GM12878 (cell line): ENCODE measurements around the gene TGM5.

Source experiments
- CHD2 ChIP-seq: IDR thresholded peaks from 2 replicates; pipeline ENCODE4 v1.6.1; 2011; ENCODE audit warnings: low read depth, low read length, improper control_type of control experiment, borderline replicate concordance
- MXI1 ChIP-seq: fragments of 150-350 bp; IDR thresholded peaks from 2 replicates; pipeline ENCODE4 v1.6.1; 2011; ENCODE audit warnings: low read depth, mild to moderate bottlenecking, inconsistent platforms, low read length, improper control_type of control experiment
- SRF ChIP-seq, 2 experiments: IDR thresholded peaks; 2 replicates each; pipeline ENCODE4 v1.6.1; 2011; ENCODE audit warnings: low read depth in 2 of 2, low read length in 2 of 2, mild to moderate bottlenecking in 1 of 2, moderate library complexity in 1 of 2
- TF ChIP-seq, protein P1 (sequence below), 3 experiments: IDR thresholded peaks in 2 of 3; conservative IDR thresholded peaks in 1 of 3; 2 replicates each; pipeline ENCODE4 v1.5.1; 2011; ENCODE audit warnings: low read depth in 3 of 3, low read length in 3 of 3, mild to moderate bottlenecking in 3 of 3, control low read depth in 2 of 3, moderate library complexity in 2 of 3, inconsistent platforms in 1 of 3, mixed read lengths in 1 of 3; ENCODE audit not compliant: control insufficient read depth in 2 of 3, insufficient read depth in 1 of 3; ENCODE audit errors: extremely low read depth in 1 of 3
- TF ChIP-seq, protein P2 (sequence below): IDR thresholded peaks from 2 replicates; pipeline ENCODE4 v1.6.1; 2012; ENCODE audit warnings: low read depth, low read length, improper control_type of control experiment
- TF ChIP-seq, protein P3 (sequence below): IDR thresholded peaks from 2 replicates; pipeline ENCODE4 v1.6.1; 2012; ENCODE audit warnings: low read depth, low read length, improper control_type of control experiment
- TF ChIP-seq, protein P4 (sequence below): IDR thresholded peaks from 2 replicates; pipeline ENCODE4 v1.6.1; 2012; ENCODE audit warnings: mild to moderate bottlenecking, low read depth, low read length
- TF ChIP-seq, protein P5 (sequence below): IDR thresholded peaks from 2 replicates; pipeline ENCODE4 v1.6.1; 2011; ENCODE audit warnings: borderline replicate concordance, low read depth, mild to moderate bottlenecking, moderate library complexity, mixed read lengths, low read length; ENCODE audit not compliant: insufficient read depth; ENCODE audit errors: extremely low read length

DNA sequence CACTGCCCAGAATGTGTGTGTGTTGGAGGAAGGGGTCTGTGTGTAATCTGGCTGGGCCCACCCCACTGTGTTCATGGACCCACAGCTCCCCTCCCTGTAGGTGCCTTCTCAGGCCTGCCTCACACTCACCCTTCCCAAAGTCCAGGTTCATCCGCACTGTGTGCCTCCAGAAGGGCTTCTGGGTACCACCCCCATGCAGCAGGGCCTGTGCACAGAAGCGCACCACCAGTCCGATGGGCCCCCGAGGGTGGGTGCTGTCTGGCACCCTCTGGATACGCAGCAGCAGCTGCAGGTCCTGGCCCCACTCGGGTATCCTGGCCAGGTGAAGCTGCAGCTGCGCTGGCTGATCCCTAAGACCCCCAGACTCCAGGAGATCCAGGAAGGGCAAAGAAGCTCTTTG, 12.8 kb upstream of the TGM5 start:
- TF ChIP-seq, protein P1, sequence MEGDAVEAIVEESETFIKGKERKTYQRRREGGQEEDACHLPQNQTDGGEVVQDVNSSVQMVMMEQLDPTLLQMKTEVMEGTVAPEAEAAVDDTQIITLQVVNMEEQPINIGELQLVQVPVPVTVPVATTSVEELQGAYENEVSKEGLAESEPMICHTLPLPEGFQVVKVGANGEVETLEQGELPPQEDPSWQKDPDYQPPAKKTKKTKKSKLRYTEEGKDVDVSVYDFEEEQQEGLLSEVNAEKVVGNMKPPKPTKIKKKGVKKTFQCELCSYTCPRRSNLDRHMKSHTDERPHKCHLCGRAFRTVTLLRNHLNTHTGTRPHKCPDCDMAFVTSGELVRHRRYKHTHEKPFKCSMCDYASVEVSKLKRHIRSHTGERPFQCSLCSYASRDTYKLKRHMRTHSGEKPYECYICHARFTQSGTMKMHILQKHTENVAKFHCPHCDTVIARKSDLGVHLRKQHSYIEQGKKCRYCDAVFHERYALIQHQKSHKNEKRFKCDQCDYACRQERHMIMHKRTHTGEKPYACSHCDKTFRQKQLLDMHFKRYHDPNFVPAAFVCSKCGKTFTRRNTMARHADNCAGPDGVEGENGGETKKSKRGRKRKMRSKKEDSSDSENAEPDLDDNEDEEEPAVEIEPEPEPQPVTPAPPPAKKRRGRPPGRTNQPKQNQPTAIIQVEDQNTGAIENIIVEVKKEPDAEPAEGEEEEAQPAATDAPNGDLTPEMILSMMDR (IDR thresholded peaks at IDR 0.05 in 2 of 3, conservative IDR thresholded peaks at IDR 0.05 in 1 of 3; ENCODE audit: control insufficient read depth in 2 of 3, extremely low read depth in 1 of 3, insufficient read depth in 1 of 3, low read depth in 3 of 3, low read length in 3 of 3): no peak
- TF ChIP-seq, protein P2, sequence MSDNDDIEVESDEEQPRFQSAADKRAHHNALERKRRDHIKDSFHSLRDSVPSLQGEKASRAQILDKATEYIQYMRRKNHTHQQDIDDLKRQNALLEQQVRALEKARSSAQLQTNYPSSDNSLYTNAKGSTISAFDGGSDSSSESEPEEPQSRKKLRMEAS: no peak
- TF ChIP-seq CHD2: no peak
- TF ChIP-seq, protein P3, sequence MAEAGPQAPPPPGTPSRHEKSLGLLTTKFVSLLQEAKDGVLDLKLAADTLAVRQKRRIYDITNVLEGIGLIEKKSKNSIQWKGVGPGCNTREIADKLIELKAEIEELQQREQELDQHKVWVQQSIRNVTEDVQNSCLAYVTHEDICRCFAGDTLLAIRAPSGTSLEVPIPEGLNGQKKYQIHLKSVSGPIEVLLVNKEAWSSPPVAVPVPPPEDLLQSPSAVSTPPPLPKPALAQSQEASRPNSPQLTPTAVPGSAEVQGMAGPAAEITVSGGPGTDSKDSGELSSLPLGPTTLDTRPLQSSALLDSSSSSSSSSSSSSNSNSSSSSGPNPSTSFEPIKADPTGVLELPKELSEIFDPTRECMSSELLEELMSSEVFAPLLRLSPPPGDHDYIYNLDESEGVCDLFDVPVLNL: no peak
- TF ChIP-seq, protein P4, sequence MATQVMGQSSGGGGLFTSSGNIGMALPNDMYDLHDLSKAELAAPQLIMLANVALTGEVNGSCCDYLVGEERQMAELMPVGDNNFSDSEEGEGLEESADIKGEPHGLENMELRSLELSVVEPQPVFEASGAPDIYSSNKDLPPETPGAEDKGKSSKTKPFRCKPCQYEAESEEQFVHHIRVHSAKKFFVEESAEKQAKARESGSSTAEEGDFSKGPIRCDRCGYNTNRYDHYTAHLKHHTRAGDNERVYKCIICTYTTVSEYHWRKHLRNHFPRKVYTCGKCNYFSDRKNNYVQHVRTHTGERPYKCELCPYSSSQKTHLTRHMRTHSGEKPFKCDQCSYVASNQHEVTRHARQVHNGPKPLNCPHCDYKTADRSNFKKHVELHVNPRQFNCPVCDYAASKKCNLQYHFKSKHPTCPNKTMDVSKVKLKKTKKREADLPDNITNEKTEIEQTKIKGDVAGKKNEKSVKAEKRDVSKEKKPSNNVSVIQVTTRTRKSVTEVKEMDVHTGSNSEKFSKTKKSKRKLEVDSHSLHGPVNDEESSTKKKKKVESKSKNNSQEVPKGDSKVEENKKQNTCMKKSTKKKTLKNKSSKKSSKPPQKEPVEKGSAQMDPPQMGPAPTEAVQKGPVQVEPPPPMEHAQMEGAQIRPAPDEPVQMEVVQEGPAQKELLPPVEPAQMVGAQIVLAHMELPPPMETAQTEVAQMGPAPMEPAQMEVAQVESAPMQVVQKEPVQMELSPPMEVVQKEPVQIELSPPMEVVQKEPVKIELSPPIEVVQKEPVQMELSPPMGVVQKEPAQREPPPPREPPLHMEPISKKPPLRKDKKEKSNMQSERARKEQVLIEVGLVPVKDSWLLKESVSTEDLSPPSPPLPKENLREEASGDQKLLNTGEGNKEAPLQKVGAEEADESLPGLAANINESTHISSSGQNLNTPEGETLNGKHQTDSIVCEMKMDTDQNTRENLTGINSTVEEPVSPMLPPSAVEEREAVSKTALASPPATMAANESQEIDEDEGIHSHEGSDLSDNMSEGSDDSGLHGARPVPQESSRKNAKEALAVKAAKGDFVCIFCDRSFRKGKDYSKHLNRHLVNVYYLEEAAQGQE: no peak
- no peak for TF ChIP-seq MXI1
- TF ChIP-seq SRF (IDR thresholded peaks at IDR 0.05; ENCODE audit: low read depth in 2 of 2, low read length in 2 of 2): no peak
- TF ChIP-seq, protein P5, sequence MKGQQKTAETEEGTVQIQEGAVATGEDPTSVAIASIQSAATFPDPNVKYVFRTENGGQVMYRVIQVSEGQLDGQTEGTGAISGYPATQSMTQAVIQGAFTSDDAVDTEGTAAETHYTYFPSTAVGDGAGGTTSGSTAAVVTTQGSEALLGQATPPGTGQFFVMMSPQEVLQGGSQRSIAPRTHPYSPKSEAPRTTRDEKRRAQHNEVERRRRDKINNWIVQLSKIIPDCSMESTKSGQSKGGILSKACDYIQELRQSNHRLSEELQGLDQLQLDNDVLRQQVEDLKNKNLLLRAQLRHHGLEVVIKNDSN: no peak
